Skeletal muscle satellite cell (primary cell): Measurements from ENCODE around the gene HDGF.
"Not testable (repeated sequence)": the region's sequence is repeated elsewhere in the genome, so short reads cannot be mapped to it uniquely, and the experiment has no call there.

Source experiments
- H3K27me3 ChIP-seq: 2 replicates; pipeline ENCODE4 v1.7.0; 2013; ENCODE audit warnings: low read length; ENCODE audit not compliant: control insufficient read depth, insufficient read depth
- H3K36me3 ChIP-seq: 2 replicates; pipeline ENCODE4 v1.7.0; 2013; ENCODE audit warnings: mild to moderate bottlenecking, control low read depth, low read length; ENCODE audit not compliant: insufficient read depth
- H3K4me1 ChIP-seq: 2 replicates; pipeline ENCODE4 v1.7.0; 2013; ENCODE audit warnings: low read length; ENCODE audit not compliant: control insufficient read depth, insufficient read depth
- H3K4me2 ChIP-seq: 2 replicates; pipeline ENCODE4 v1.7.0; 2013; ENCODE audit warnings: mild to moderate bottlenecking, low read length
- H3K4me3 ChIP-seq: 2 replicates; pipeline ENCODE4 v1.7.0; 2013; ENCODE audit warnings: low read length
- H3K9ac ChIP-seq: 2 replicates; pipeline ENCODE4 v1.7.0; 2013; ENCODE audit warnings: mild to moderate bottlenecking, low read depth, low read length, moderate library complexity
- H3K9me3 ChIP-seq: replicated peaks from 2 replicates; pipeline ENCODE4 v1.7.0; 2013; ENCODE audit warnings: mild to moderate bottlenecking, control low read depth, low read length

The HDGF gene

DNA sequence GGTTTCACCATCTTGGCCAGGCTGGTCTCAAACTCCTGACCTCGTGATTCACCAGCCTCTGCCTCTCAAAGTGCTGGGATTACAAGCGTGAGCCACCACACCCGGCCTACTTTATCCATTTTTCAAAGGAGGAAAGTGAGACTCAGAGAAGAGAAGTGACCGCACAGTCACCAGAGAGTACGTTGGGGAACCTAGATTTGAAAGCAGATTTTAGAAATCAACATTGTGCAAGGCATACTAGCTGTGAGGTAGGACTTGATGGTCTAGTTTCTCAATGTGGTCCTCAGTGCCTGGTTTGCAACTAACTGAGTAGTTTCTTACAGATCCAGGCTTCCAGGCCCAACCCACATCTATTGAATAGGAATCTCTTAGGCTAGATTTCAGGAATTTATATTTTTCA lies 14.2 kb upstream of the HDGF start:
- Histone ChIP-seq H3K4me1 (peaks cover 19% of the 10 kb centered on the region), H3K36me3 (peaks cover 3% of the 10 kb centered on the region), H3K27me3 (no peaks in the 10 kb centered on the region), H3K4me3 (peak overlapping the region; percentile 79), H3K9me3 (no peaks in the 10 kb centered on the region), H3K4me2 (peak overlapping the region; percentile 97), H3K9ac (peak overlapping the region; percentile 86)

DNA sequence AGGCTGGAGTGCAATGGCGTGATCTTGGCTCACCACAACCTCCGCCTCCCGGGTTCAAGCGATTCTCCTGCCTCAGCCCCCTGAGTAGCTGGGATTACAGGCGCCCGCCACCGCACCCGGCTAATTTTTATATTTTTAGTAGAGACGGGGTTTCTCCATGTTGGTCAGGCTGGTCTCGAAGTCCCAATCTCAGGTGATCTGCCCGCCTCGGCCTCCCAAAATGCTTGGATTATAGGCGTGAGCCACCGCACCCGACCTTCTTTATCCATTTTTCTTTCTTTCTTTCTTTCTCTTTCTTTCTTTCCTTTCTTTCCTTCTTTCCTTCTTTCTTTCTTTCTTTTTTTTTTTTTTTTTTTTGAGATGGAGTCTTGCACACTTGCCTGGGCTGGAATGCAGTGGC lies 13.7 kb upstream of the HDGF start:
- peaks cover 19% of the 10 kb centered on the region for H3K4me1 ChIP-seq
- not testable (repeated sequence) for H3K4me3 ChIP-seq, H3K9me3 ChIP-seq, H3K4me2 ChIP-seq, H3K9ac ChIP-seq, H3K27me3 ChIP-seq, H3K36me3 ChIP-seq

DNA sequence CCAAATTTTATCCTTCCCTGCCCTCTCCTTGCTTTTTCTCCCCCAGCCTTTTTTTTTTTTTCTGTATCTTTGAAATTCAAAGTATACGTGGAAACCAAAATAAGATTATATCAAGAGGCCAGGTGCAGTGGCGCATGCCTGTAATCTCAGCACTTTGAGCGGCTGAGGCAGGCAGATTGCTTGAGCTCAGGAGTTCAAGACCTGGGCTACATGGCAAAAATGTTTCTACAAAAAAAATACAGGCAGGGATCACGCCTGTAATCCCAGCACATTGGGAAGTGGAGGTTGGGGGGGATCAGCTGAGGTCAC lies 9.3 kb upstream of the HDGF start:
- Histone ChIP-seq H3K4me1 (peaks cover 2% of the 10 kb centered on the region), H3K9me3 (no peaks in the 10 kb centered on the region), H3K4me2 (no peak overlapping the region), H3K9ac (no peak overlapping the region), H3K36me3 (no peaks in the 10 kb centered on the region), H3K27me3 (no peaks in the 10 kb centered on the region), H3K4me3 (no peak overlapping the region)

DNA sequence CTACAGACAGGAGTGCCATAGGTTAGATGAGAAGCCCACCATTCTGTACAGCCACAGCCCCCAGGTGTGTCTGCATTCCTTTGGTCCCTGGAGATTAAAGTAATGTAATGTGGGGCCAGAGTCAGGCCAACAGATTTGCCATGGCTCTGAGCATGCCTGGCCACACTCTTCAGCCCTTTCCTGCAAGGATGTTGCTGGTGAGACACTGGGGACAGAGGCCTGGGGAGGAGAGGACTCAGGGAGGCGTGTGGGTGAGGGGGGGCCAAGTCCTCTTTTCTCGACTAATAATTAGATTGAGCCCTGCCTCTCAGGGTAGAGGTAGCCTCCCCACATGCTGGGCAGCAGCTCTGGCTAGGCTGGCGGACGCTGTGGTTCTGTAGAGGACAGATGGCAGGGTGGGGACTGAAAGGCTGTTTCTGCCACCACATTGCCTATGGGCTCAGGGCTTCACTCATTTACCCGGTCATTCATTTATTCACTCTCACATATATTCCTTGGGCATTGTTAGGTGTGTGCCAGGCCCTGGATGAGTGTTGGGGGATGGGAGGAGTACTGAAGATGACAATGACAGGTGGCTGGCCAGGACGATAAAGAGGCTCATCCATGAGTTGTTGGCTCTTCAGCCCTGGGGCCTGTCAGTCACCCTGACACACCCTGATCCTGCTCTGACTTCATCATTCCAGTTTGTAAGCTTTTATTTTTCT lies 8.8 kb upstream of the HDGF start:
- H3K4me3 ChIP-seq: no peak overlapping the region
- H3K4me1 ChIP-seq: no peaks in the 10 kb centered on the region
- no peaks in the 10 kb centered on the region for H3K27me3 ChIP-seq
- H3K9ac ChIP-seq: no peak overlapping the region
- no peak overlapping the region for H3K4me2 ChIP-seq
- H3K36me3 ChIP-seq: no peaks in the 10 kb centered on the region
- no peaks in the 10 kb centered on the region for H3K9me3 ChIP-seq

DNA sequence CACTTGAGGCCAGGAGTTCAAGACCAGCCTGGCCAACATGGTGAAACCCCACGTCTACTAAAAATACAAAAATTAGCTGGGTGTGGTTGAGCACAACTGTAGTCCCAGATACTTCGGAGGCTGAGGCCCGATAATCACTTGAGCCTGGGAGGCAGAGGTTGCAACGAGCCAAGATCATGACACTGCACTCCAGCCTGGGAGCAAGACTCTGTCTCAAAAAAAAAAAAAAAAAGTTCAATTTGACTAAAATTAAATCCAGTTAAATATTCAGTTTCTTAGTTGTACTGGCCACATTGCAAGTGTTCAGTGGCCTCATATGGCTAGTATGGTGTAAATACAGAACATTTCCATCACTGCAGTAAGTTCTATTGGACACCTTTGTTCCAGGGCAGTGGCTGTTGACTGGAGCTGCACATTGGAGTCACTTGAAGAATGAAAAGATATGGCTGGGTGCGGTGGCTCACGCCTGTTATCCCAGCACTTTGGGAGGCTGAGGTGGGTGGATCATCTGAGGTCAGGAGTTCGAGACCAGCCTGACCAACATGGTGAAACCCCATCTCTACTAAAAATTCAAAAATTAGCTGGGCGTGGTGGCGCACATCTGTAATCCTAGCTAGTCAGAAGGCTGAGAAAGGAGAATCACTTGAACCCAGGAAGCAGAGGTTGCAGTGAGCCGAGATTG lies 6.2 kb upstream of the HDGF start:
- not testable (repeated sequence) for H3K9me3 ChIP-seq, H3K4me1 ChIP-seq, H3K4me2 ChIP-seq, H3K36me3 ChIP-seq, H3K27me3 ChIP-seq, H3K4me3 ChIP-seq, H3K9ac ChIP-seq

DNA sequence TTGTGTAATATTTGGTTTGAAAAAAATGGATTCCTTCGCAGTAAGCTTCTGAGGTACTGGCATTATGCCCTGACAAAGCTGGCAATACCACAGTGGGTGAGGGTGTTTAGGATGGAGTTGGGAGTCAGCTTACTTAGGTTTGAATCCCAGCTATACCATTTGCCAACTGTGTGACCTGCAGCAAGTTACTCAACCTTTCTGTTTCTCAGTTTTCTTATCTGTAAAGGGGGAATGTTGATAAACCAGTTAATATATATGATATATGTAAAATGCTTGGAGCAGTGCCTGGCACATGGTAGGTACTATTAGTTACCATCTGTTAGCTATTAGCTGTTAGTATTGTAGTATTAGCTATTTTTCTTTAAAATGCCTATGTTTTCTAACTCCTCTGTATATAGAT lies 4.9 kb upstream of the HDGF start:
- peaks cover 10% of the 10 kb centered on the region for H3K4me1 ChIP-seq

DNA sequence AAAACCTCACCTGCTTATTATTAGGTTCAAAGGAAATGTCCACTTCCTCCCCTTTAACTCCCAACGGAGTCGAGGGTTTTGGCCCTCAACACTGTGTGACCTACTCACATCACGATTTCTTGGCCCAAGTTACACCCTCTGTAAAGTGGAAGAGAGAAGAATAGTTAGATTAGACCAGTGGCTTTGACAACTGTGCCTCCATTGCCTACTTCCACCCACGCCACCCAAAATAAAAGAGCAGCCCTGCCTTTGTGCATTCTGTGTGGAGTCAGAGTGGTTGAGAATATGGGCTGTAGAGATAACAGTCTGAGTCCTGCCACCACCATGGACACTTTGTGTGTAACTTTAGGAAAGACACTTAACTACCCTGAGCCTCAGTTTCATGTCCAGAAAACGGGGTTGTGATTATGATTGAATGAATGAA lies 4.1 kb upstream of the HDGF start:
- Histone ChIP-seq H3K9me3 (no peaks in the 10 kb centered on the region), H3K4me2 (no peak overlapping the region), H3K4me3 (no peak overlapping the region), H3K9ac (no peak overlapping the region), H3K4me1 (peaks cover 10% of the 10 kb centered on the region), H3K27me3 (no peaks in the 10 kb centered on the region), H3K36me3 (no peaks in the 10 kb centered on the region)

More for the DNA sequence above, 4.9 kb upstream of the HDGF start:
- Histone ChIP-seq H3K4me3 (no peak overlapping the region), H3K27me3 (no peaks in the 10 kb centered on the region), H3K9ac (no peak overlapping the region), H3K9me3 (no peaks in the 10 kb centered on the region), H3K4me2 (no peak overlapping the region), H3K36me3 (no peaks in the 10 kb centered on the region)

DNA sequence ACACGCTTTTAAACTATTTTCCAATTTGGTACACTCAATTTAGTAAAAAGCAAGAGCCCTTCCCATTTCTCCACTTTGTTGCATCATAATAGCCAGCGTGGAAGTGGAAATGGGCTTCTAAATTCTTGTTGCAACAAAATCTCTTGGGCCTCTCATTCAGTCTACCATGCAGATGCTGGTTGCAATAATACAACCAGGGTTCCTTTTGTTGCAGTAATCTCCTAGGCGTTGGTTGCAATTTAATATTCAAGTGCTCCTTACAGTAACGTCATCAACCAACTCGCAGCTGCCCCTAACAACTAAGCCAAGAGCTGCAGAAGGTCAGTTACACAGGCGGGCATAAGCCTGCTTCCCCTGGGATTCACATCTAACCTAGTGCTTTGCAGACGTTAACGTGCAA lies 2.7 kb upstream of the HDGF start:
- peaks cover 18% of the 10 kb centered on the region for H3K4me1 ChIP-seq

DNA sequence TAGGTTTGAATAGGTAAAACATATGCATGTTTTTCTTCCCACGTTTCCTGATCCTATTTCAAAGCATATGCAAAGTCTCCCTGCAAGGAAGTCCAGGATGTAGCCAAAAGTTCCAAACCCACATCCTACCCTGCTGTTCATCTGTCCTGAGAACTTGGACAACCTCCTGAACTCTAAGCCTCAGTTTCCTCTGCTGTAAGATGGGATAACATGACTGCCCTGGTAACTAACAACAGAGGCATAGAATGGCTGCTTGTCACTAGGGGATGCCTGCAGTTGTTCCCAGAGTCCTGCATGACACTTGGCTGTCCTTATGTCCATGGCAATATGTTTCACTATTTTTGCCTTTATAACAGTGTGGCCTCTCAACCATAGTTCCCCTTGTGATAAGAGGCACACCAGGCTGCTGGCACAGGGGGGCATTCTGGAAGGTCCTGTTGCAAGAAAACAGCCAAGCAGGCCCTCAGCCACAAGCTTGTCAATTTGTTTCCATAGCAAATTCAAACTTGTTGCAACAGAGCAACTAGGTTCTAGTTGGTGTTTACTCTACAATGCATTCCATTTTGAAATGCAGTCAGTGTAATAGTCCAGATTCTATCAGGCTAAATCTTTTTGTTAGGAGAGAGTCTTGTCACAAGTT lies 1.5 kb upstream of the HDGF start:
- peak overlapping the region; percentile 99 for H3K4me3 ChIP-seq
- H3K27me3 ChIP-seq: no peaks in the 10 kb centered on the region
- H3K4me2 ChIP-seq: peak overlapping the region; percentile 98
- H3K4me1 ChIP-seq: peaks cover 30% of the 10 kb centered on the region
- H3K36me3 ChIP-seq: peaks cover 3% of the 10 kb centered on the region
- H3K9ac ChIP-seq: peak overlapping the region; percentile 99
- no peaks in the 10 kb centered on the region for H3K9me3 ChIP-seq

More for the DNA sequence above, 2.7 kb upstream of the HDGF start:
- Histone ChIP-seq H3K4me3 (no peak overlapping the region), H3K27me3 (no peaks in the 10 kb centered on the region), H3K4me2 (no peak overlapping the region), H3K9me3 (no peaks in the 10 kb centered on the region), H3K36me3 (peaks cover 3% of the 10 kb centered on the region), H3K9ac (no peak overlapping the region)

DNA sequence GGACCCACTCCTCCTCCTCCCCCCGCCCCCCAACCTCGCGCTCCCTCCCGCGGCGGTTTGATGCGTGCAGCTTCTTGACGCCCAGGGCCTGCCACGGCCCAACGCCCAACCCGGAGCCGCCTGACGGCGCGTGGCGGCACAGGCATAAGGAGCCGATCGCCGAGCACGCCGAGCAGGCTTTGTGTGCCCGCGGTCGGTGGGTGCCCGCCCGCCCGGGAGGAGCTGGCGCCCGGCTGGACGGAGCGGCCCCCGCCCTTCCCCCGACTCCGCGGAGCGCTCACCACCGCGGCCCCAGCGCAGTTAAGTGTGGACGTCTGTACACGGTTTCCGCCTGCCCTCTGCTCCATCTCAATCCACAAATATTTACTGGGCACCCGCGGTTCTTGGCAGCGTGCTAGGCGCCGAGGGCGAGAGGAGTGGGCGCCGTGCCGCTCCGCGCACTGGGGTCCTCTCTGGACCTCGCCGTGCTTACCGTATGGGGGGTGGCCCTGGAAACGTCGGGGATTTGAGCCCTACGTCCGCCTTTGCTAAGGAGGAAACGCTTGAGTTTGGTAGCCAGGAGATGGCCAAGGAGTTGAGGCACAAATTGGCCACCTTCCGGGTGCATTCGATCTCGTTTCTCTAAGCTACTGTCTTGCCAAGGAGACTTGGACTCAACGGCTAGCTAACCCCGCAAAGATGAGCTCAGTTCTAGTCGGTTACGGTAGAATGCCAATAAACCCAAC lies 444 bp upstream of the HDGF start:
- Histone ChIP-seq H3K4me3 (peak overlapping the region; percentile 99), H3K9me3 (no peaks in the 10 kb centered on the region), H3K9ac (peak overlapping the region; percentile 99), H3K4me1 (peaks cover 39% of the 10 kb centered on the region), H3K4me2 (peak overlapping the region; percentile 98), H3K27me3 (no peaks in the 10 kb centered on the region), H3K36me3 (peaks cover 3% of the 10 kb centered on the region)

DNA sequence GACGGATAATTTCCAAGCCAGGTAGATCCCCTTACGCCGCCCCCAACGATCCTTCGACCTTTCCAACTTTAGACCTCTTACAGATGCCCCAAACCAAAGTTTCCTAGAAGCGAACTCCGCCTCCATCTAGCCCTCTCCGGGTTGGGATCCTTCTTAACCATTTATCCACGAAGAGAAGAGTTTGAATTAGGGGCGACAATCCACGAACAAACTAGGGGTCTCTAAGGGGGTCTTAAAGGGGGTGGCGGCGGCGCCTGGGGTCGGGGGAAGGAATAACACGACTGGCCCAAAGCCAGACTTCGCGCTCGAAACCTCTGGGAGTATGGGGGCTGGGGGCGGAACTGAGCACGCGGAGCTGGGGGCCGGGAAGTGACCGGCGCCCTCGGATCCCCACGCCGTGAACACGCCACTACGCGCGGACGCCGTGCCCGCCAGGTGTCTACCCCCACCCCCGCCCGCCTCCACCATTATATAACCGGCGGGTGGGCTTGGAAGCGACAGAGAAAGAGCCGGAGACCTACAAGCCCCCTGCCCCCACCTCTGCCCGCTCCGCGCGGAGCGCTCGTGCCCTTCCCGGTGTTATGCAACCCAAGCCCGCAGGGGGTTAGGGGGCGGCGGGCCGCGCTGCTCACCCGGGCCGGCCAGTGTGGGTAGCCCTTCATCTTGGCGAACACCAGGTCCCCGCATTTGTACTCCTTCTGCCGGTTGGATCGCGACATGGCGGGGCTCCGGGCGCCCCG lies 594 bp downstream of the HDGF start:
- H3K36me3 ChIP-seq: peaks cover 3% of the 10 kb centered on the region
- no peaks in the 10 kb centered on the region for H3K9me3 ChIP-seq
- H3K4me2 ChIP-seq: peak overlapping the region; percentile 98
- H3K4me1 ChIP-seq: peaks cover 49% of the 10 kb centered on the region
- no peaks in the 10 kb centered on the region for H3K27me3 ChIP-seq
- H3K9ac ChIP-seq: peak overlapping the region; percentile 99
- peak overlapping the region; percentile 99 for H3K4me3 ChIP-seq
